Gastroesophageal sphincter (tissue), 4 donors: ENCODE measurements around the gene TP53TG5. TPM values are rescaled to one million over a fixed set of nuclear protein-coding genes. Genes with fewer than 3 reads are reported as not detected.

Experiments used
- ATAC-seq: fragments of 150-250 bp; one replicate; pipeline ENCODE4 v1.9.1; 2016; ENCODE audit warnings: mild to moderate bottlenecking, moderate library complexity
- H3K27ac ChIP-seq, 4 donors: fragments of 200-600 bp; sonication (generic) in 3 of 4; 1 replicate in 3 of 4; 2 replicates in 1 of 4; pipeline ENCODE4 v1.5.1; 2016 to 2019
- H3K27me3 ChIP-seq: fragments of 200-600 bp; sonication (generic); one replicate; pipeline ENCODE4 v1.5.1; 2019
- H3K36me3 ChIP-seq, 2 donors: fragments of 200-600 bp; sonication (generic); one replicate each; pipeline ENCODE4 v1.5.1; 2019; ENCODE audit warnings: control low read depth in 1 of 2
- H3K4me1 ChIP-seq, 3 donors: fragments of 200-600 bp; sonication (generic); 1 replicate in 2 of 3; 2 replicates in 1 of 3; pipeline ENCODE4 v1.5.1; 2016 to 2019; ENCODE audit warnings: control low read depth in 2 of 3
- H3K4me3 ChIP-seq, 2 donors: fragments of 200-600 bp; sonication (generic); one replicate each; pipeline ENCODE4 v1.5.1; 2019; ENCODE audit warnings: mild to moderate bottlenecking in 1 of 2, moderate library complexity in 1 of 2
- H3K9me3 ChIP-seq, 3 donors: fragments of 200-600 bp; sonication (generic); one replicate each; pipeline ENCODE4 v1.5.1; 2017 to 2019; ENCODE audit warnings: control low read depth in 2 of 3
- CTCF ChIP-seq, 4 experiments: fragments of 200-600 bp in 2 of 4; fragments of 450-650 bp in 2 of 4; sonication (generic) in 1 of 4; IDR thresholded peaks; one replicate each; pipeline ENCODE4 v1.5.1; 2017 to 2019; ENCODE audit warnings: antibody characterized with exemption in 4 of 4, mild to moderate bottlenecking in 2 of 4, moderate library complexity in 2 of 4
- EP300 ChIP-seq: sonication (generic); formaldehyde crosslinking; IDR thresholded peaks from one replicate; pipeline ENCODE4 v1.6.1; 2017; ENCODE audit warnings: antibody characterized with exemption, mild to moderate bottlenecking
- POLR2A ChIP-seq, 2 donors: fragments of 450-650 bp; IDR thresholded peaks; one replicate each; pipeline ENCODE4 v1.6.1; 2017; ENCODE audit warnings: antibody characterized with exemption in 2 of 2, mild to moderate bottlenecking in 2 of 2, moderate library complexity in 1 of 2
- POLR2AphosphoS5 ChIP-seq: sonication (generic); formaldehyde crosslinking; IDR thresholded peaks from one replicate; pipeline ENCODE4 v1.6.1; 2017; ENCODE audit warnings: antibody characterized with exemption
- WGBS, 2 donors: methylation state at CpG; one replicate each; pipeline ENCODE4 v1.1.5; 2018; ENCODE audit warnings: low coverage in 1 of 2; 5-methylcytosine and 5-hydroxymethylcytosine counted together
- total RNA-seq, 4 donors: library from RNA; depleted of rRNA; stranded (reverse); fragments of >200 nt; gene quantifications; one replicate each; pipeline ENCODE4 v1.1.0, GENCODE V29; 2016

The TP53TG5 gene
- total RNA-seq, 4 donors from 2014 or later: not detected

- no peaks in the 10 kb centered on the region for H3K4me1 ChIP-seq
- no peak for TF ChIP-seq EP300
- no peak for TF ChIP-seq POLR2A (IDR thresholded peaks at IDR 0.05)
- no peak for TF ChIP-seq CTCF (IDR thresholded peaks at IDR 0.05)
- TF ChIP-seq POLR2AphosphoS5: no peak
- H3K4me3 ChIP-seq: no peak overlapping the region
- H3K27ac ChIP-seq: no peak overlapping the region
- no peaks in the 10 kb centered on the region for H3K9me3 ChIP-seq
- no peak for ATAC-seq
- H3K27me3 ChIP-seq: no peaks in the 10 kb centered on the region
- WGBS, 2 donors: 78 to 88% methylated on average over 3 of the region's 3 CpGs
- peaks cover 0 to 18% of the 10 kb centered on the region in 2 donors for H3K36me3 ChIP-seq
These were observed 14.6 kb upstream of the TP53TG5 start for GRCh38 chr20:45392733-45393132.

- no peak for ATAC-seq
- WGBS, 2 donors: 53 to 73% methylated on average over 2 of the region's 2 CpGs
- no peaks in the 10 kb centered on the region for H3K4me1 ChIP-seq
- H3K27ac ChIP-seq: no peak overlapping the region
- no peaks in the 10 kb centered on the region for H3K27me3 ChIP-seq
- H3K9me3 ChIP-seq: no peaks in the 10 kb centered on the region
- TF ChIP-seq POLR2A (IDR thresholded peaks at IDR 0.05) (no peak), POLR2AphosphoS5 (no peak), EP300 (no peak), CTCF (IDR thresholded peaks at IDR 0.05) (no peak)
- no peak overlapping the region for H3K4me3 ChIP-seq
- H3K36me3 ChIP-seq: peaks cover 0 to 18% of the 10 kb centered on the region in 2 donors
These were observed 13.4 kb upstream of the TP53TG5 start for GRCh38 chr20:45391559-45391958.

GRCh38 chr20:45390931-45391330, 12.8 kb upstream of the TP53TG5 start:
- WGBS, 2 donors: 92 to 100% methylated on average over 2 of the region's 2 CpGs
- H3K36me3 ChIP-seq: peaks cover 0 to 15% of the 10 kb centered on the region in 2 donors
- no peak for ATAC-seq
- H3K9me3 ChIP-seq: no peaks in the 10 kb centered on the region
- no peaks in the 10 kb centered on the region for H3K4me1 ChIP-seq
- TF ChIP-seq CTCF (IDR thresholded peaks at IDR 0.05) (no peak), POLR2AphosphoS5 (no peak), POLR2A (IDR thresholded peaks at IDR 0.05) (no peak), EP300 (no peak)
- H3K27me3 ChIP-seq: no peaks in the 10 kb centered on the region
- H3K27ac ChIP-seq: no peak overlapping the region
- no peak overlapping the region for H3K4me3 ChIP-seq

GRCh38 chr20:45387274-45387673, 9.1 kb upstream of the TP53TG5 start:
- H3K27me3 ChIP-seq: no peaks in the 10 kb centered on the region
- no peak overlapping the region for H3K4me3 ChIP-seq
- H3K36me3 ChIP-seq: no peaks in the 10 kb centered on the region
- TF ChIP-seq POLR2AphosphoS5 (no peak), EP300 (no peak), POLR2A (IDR thresholded peaks at IDR 0.05) (no peak), CTCF (IDR thresholded peaks at IDR 0.05) (no peak)
- 87 to 90% methylated on average over 1 of the region's 1 CpG for WGBS, 2 donors
- ATAC-seq: no peak
- no peak overlapping the region for H3K27ac ChIP-seq
- no peaks in the 10 kb centered on the region for H3K9me3 ChIP-seq
- H3K4me1 ChIP-seq: no peaks in the 10 kb centered on the region

GRCh38 chr20:45377269-45377668, 856 bp downstream of the TP53TG5 start:
- H3K4me3 ChIP-seq: no peak overlapping the region
- H3K36me3 ChIP-seq: peaks cover 0 to 9% of the 10 kb centered on the region in 2 donors
- no peaks in the 10 kb centered on the region for H3K9me3 ChIP-seq
- ATAC-seq: no peak
- peaks cover 0 to 20% (median 6%) of the 10 kb centered on the region in 3 donors for H3K4me1 ChIP-seq
- no peaks in the 10 kb centered on the region for H3K27me3 ChIP-seq
- no peak overlapping the region for H3K27ac ChIP-seq
- 60 to 73% methylated on average over 1 to 6 of the region's 11 CpGs for WGBS, 2 donors
- no peak for TF ChIP-seq POLR2A (IDR thresholded peaks at IDR 0.05)
- TF ChIP-seq POLR2AphosphoS5: no peak
- no peak for TF ChIP-seq CTCF (IDR thresholded peaks at IDR 0.05)
- no peak for TF ChIP-seq EP300
